ENCODE data around the gene RSBN1.

DNA sequence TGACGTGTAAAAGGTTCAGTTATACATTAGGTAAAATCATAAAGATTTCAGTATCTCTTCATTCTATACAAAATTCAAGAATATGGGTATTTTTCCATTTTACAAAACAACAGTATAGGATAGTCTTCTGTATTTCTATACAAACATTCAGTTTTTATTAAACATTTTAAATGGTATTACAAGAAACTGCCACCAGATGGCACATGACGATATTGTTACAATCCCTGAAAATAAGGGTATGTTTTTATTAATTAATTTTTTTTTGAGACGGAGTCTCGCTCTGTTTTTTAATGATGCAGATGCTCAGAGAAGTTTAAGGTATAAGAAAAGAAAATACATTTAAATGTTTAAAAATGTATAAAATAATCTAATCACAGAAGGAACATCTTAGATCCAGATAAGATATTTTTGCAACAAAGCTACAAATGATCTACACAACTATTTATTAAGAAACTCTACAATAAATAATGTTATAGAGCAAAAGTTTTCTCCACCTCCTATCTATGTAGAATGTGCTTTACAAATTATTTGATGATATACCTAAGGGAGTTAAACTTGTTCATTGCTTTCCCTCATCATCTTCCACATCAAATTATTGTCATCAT is 23.5 kb upstream of the RSBN1 start:
- TF ChIP-seq, protein P1, sequence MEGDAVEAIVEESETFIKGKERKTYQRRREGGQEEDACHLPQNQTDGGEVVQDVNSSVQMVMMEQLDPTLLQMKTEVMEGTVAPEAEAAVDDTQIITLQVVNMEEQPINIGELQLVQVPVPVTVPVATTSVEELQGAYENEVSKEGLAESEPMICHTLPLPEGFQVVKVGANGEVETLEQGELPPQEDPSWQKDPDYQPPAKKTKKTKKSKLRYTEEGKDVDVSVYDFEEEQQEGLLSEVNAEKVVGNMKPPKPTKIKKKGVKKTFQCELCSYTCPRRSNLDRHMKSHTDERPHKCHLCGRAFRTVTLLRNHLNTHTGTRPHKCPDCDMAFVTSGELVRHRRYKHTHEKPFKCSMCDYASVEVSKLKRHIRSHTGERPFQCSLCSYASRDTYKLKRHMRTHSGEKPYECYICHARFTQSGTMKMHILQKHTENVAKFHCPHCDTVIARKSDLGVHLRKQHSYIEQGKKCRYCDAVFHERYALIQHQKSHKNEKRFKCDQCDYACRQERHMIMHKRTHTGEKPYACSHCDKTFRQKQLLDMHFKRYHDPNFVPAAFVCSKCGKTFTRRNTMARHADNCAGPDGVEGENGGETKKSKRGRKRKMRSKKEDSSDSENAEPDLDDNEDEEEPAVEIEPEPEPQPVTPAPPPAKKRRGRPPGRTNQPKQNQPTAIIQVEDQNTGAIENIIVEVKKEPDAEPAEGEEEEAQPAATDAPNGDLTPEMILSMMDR (IDR thresholded peaks at IDR 0.05) = peak in 1 of 3 donors; percentile 13
- TF ChIP-seq POLR2A (IDR thresholded peaks at IDR 0.05) = no peak

All from lower leg skin (tissue), 3 donors.